GM19395 (cell line): ENCODE data around the gene ATCAY.
"Not testable (repeated sequence)": the region's sequence is repeated elsewhere in the genome, so short reads cannot be mapped to it uniquely, and the experiment has no call there.

ENCODE experiments used
- ATAC-seq: cut with Tn5 transposase; IDR thresholded peaks from one replicate; pipeline ENCODE4 v1.9.1; 2021; ENCODE audit warnings: mild to moderate bottlenecking, moderate library complexity; ENCODE audit not compliant: unreplicated experiment

ATCAY gene

GRCh38 chr19:3967983-3968382 lies 87.5 kb downstream of the ATCAY start:
- not testable (repeated sequence) for ATAC-seq

- no peak for ATAC-seq
Observed at GRCh38 chr19:3968556-3969434, 88.3 kb downstream of the ATCAY start.

GRCh38 chr19:3969435-3970312 lies 89.2 kb downstream of the ATCAY start:
- no peak for ATAC-seq

- ATAC-seq: no peak
Observed at GRCh38 chr19:3970313-3970807, 89.9 kb downstream of the ATCAY start.

- peak; percentile 87 for ATAC-seq
Observed at GRCh38 chr19:3970808-3971598, 90.5 kb downstream of the ATCAY start, which contains the start of gene DAPK3. Gene DAPK3, minus strand, starts transcription at chr19:3971099. Its CDS starts 1,364 bp downstream, at chr19:3969735.

GRCh38 chr19:3975144-3975543 lies 94.7 kb downstream of the ATCAY start:
- no peak for ATAC-seq

GRCh38 chr19:3975637-3976087 lies 95.2 kb downstream of the ATCAY start:
- ATAC-seq: no peak

- no peak for ATAC-seq
Observed at GRCh38 chr19:3976495-3977241, 96.2 kb downstream of the ATCAY start.
